Nucleus accumbens (tissue), 56 donors: ENCODE data around the gene PRKAR2A.

ENCODE experiments used
- DNase-seq, 56 donors: peaks; one replicate each; lab custom pipeline; 2025; lab: John Stamatoyannopoulos, UW

PRKAR2A gene

GRCh38 chr3:48847504-48848423, at the start of gene PRKAR2A:
Gene PRKAR2A (minus strand): TSS chr3:48847874. CDS start chr3:48847596, 278 bp downstream.
- DNase-seq: peak in 55 of 56 donors; percentile 30 to 92 (median 82)

DNA sequence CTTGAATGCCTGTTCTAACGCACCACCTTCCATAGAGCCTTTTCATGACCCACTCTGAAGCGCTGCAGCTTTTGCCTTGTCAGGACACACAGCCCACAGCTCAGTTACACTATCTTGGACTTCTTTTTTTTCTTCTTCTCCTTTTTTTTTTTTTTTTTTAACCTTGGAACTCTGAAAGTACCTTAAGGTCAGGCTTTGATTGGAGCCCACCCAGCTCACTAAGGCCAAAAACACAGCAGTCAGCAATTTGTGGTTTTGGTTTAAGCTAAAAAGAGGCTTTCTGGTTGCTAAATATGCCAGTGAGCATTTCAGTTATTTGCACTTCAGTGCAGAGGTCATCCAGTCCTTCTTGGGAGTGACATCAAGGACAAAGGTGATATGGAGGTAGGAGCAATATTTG, 49.3 kb upstream of the PRKAR2A start:
- no peak for DNase-seq

DNA sequence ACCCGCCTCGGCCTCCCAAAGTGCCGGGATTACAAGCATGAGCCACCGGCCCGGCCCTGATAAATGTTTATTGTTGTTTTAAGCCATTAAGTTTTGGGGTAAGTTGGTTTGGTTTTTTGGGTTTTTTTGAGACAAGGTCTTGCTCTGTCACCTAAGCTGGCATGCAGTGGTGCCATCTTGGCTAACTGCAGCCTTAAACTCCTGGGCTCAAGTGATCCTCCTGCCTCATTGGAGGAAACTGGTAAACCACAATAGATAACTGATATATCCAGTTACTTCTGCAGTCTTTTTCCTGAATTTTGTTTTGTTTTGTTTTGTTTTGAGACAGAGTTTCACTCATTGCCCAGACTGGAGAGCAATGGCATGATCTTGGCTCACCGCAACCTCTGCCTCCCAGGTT, 46.8 kb upstream of the PRKAR2A start:
- DNase-seq: no peak

GRCh38 chr3:48891606-48892005, 43.9 kb upstream of the PRKAR2A start:
- no peak for DNase-seq

- DNase-seq: no peak
Measured at GRCh38 chr3:48885753-48886152, 38.1 kb upstream of the PRKAR2A start.

DNA sequence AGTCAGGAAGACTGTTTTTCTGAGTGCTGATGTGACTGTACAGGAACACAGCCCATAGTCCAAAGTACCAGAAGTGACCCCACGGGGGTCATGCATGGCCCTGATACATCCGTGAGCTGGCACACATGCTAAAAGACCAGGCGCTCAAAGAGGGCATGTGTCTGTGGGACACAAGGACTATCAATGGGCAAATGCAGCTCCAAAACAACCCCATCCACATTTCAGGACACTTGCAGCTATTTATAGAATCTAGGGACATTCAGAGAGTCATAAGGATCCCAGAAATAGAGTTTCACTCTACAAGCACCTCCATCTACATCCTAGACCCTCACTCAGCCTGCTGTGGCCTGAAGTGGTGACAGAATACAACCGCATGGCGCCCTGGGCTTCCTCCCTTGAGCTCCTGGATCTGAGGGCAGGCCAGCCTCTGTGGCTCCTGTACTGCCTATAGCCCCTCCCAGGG, 34.0 kb upstream of the PRKAR2A start:
- DNase-seq: no peak

GRCh38 chr3:48881006-48881405, 33.3 kb upstream of the PRKAR2A start:
- no peak for DNase-seq

DNA sequence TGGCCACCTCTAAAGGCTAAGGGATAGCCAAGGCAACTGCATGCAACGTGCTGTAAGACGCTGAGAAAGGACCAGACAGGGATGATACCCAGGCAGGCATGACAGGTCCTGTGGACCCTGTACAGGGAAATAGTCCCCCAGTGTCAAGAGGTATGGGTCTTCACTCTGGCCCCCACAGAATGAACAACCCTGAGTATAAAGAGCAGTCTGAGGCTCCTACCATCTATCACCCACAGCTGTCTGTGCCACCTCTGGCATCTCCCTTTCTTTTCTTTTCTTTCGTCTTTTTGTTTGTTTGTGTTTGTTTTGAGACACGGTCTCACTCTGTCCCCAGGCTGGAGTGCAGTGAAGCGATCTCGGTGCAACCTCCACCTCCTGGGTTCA, 32.3 kb upstream of the PRKAR2A start:
- no peak for DNase-seq

GRCh38 chr3:48879307-48879993, 31.8 kb upstream of the PRKAR2A start:
- no peak for DNase-seq

- peak in 15 of 56 donors; percentile 2 to 56 (median 13) for DNase-seq
Measured at GRCh38 chr3:48877671-48878070, 30.0 kb upstream of the PRKAR2A start.

DNA sequence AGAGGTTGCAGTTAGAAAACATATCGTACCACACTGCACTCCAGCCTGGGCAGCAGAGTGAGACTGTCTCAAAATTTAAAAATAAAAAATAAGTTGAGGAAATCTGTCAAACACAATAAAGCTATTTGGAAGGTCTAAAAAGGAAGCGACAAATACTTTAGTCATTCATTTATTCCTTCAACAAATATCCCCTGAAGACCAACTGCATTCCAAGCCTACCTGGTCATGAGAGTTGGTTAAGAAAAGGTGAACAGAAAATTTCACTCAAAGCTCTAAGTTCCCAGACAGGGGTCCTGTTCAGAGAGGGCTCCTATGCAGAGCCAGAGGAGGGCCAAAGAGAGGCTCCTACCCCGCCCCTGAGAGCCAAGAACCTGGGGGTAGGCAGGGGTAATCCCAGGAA, 15.4 kb upstream of the PRKAR2A start:
- no peak for DNase-seq

DNA sequence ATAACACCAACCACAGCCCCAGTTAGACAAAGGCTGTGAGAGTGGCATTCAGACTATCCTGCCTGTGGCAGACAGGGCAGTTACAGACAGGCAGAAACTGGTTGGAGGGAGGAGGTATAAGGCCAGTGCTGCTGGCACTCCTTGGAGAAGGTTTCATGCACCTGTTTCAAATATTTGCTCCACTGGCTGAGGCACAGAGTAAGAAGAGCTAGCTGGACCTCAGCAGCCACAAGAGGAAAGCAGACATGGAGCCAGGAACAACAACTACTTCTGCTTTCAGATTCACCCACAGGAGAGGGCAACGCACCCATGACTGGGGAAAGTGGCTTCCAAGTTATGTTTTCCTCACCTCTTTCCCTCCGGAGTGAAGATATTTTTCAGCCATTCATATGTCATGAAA, 11.5 kb upstream of the PRKAR2A start:
- no peak for DNase-seq

DNA sequence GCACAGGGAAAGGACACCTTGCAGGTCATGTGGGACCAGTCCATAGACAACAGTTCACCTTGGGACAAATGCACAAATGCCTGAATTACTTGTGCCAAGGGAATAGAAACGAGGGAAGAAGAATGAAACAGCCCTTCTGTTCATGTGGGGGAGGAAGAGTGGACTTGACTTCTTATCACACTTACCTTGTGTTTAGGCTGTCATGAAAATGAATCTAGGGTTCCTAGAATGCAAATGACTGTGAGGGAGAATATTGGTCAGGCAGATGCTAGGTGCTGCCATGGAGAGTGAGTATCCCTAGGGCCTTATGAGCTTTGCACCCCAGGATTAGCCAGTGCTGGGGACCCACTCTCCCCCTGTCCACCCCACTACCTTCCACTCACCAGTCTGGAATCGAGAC, 11.0 kb upstream of the PRKAR2A start:
- no peak for DNase-seq

DNA sequence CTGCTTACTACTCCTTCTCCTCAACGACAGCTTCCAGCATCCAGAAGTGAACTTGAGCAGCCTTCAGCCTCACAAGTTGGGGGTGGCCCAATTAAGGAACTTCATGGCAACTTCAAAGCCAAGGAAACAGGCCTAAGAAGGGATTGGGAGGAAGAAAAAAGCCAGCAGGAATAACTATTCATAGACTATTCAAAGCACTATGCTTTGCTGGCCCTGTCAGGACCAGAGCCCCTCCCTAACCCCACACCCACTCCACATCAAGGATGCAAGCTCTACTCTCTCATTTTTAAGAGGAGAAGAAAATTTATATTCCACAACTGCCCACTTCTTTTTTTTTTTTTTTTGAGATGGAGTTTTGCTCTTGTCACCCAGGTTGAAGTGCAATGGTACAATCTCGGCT, 10.0 kb upstream of the PRKAR2A start:
- no peak for DNase-seq

DNA sequence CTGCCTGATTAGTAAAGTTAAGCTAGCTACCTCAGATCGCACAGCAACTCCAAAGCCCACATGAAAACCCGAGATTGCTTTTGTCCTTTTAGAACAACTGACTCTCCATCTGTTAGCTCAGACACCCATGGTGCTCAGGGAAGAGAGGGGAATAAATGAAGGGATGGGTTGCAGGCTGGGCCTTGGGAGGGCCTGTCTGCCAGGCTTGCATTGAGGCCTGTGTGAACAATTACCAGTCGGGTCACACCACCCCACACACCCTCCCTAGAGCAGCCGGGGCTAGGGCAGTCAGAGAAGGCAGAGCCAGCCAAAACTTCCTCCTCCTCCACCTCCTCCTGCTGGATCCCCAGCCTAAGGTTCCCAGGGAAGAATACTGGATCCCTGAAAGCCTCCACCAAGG, 8.8 kb upstream of the PRKAR2A start:
- peak in 25 of 56 donors; percentile 3 to 49 (median 21) for DNase-seq

DNA sequence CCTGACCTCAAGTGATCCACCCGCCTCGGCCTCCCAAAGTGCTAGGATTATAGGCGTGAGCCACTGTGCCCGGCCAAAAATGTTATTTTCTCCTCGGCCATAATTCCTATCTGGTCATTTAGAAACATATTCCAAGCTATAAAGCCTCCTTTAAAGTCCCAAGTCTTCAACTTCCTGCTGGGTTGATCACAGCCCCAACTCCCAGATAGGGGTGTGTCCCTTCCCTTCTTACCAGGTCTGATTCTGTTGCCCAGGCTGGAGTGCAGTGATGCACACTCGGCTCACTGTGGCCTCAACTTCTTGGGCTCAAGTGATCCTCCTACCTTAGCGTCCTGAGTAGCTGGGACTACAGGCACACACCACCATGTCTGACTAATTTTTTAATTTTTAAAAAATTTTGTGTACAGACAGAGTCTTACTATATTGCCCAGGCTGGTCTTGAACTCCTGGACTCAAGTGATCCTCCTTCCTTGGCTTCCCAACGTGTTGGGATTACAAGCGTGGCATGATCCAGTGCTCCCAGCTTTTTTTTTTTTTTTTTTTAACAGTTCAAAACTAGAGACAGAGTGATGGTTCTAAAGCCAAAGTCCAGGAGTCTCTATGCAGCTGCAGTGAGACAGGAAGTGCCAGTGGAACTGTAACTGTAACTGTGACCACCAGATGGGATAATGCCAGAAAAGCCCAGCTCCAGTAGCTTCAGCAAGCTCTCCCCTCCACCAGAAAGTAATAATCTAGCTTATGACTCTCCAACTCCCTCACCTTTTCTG, 8.2 kb upstream of the PRKAR2A start:
- DNase-seq: no peak

- no peak for DNase-seq
Measured at GRCh38 chr3:48852151-48852550, 4.5 kb upstream of the PRKAR2A start.

DNA sequence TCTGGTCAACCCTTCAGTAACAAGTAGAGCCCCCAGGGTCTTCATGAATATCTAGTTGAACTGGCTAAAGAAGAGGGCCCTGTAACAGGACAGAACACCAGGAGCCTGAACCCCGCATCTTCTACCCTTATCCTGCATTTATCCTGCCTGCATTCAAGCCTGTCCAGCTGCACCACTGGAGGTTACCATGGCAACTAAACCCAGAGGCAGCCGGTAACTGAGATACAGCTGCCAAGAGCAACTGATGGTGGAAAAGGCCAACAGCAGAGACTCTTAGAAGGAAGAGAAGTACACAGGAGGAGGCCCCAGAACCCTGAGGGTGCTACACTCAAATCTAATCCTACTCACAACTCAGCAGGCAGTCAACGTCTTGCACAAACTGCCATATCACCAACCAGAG, 3.7 kb upstream of the PRKAR2A start:
- DNase-seq: peak in 29 of 56 donors; percentile 1 to 56 (median 18)

DNA sequence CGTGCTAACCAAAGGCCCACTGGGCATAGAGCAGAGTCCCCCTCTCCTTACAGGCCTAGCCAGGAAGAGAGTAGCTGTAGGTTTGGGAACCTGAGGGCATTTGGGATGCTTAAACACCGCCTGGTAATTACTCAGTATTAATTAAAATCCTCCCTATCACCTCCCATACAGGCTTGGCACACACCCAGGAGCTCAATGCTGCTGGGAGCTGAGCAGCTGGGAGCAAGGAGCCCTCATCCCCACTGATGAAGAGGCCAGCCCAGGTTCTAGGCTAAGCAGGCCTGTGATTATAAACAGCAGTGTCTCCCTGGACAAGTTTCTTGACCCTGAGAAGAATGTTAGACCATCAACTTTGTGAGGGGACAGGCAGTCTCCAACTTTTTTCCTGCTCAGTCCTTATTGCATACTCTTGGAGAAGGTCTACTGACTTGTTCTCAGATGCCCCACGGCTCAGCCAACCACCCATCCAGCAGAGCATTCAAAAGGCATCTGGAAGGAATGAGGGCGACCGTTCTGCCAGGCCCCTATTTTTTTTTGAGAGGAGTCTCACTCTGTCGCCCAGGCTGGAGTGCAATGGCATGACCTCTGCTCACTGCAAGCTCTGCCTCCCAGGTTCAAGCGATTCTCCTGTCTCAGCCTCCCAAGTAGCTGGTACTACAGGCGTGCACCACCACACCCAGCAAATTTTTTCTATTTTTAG, 1.3 kb upstream of the PRKAR2A start:
- peak in 1 of 56 donors; percentile 20 for DNase-seq

DNA sequence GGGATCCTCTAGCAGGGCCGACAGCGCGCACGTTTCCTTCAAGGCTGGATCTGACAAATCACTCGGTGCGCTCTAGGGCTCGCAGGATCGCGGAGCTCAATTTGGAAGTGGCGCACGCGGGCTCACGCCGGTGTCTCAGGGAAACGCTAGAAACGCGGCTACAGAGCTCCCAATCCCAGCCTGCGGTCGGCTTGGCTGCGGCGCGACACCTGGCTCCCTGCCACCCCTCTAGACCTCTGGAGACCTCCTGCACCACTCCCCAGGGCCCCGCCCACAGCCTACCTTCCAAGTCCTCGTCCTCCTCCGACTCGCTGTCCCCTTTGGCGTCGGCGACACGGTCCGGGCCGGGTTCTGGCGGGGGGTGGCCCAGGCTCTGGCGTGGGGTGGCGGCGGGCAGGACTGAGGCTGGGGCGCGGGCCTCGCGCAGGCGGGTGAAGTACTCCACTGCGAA, 596 bp downstream of the PRKAR2A start:
- DNase-seq: peak in 51 of 56 donors; percentile 21 to 79 (median 62)
